HG03139 (cell line): Measurements from ENCODE around the gene AMZ1.
A peak's percentile ranks its signal among the peaks of the same experiment; 100 is the strongest.

ENCODE experiments used
- ATAC-seq: cut with Tn5 transposase; IDR thresholded peaks from one replicate; pipeline ENCODE4 v1.9.1; 2021; ENCODE audit not compliant: unreplicated experiment

AMZ1 gene, protein sequence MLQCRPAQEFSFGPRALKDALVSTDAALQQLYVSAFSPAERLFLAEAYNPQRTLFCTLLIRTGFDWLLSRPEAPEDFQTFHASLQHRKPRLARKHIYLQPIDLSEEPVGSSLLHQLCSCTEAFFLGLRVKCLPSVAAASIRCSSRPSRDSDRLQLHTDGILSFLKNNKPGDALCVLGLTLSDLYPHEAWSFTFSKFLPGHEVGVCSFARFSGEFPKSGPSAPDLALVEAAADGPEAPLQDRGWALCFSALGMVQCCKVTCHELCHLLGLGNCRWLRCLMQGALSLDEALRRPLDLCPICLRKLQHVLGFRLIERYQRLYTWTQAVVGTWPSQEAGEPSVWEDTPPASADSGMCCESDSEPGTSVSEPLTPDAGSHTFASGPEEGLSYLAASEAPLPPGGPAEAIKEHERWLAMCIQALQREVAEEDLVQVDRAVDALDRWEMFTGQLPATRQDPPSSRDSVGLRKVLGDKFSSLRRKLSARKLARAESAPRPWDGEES

GRCh38 chr7:2687881-2688318 lies at the start of gene AMZ1:
Gene AMZ1 (plus strand): TSS chr7:2688202. CDS start chr7:2700452, 12,250 bp downstream.
- no peak for ATAC-seq

GRCh38 chr7:2638224-2638991 lies 49.6 kb upstream of the AMZ1 start:
- ATAC-seq, result no peak

DNA sequence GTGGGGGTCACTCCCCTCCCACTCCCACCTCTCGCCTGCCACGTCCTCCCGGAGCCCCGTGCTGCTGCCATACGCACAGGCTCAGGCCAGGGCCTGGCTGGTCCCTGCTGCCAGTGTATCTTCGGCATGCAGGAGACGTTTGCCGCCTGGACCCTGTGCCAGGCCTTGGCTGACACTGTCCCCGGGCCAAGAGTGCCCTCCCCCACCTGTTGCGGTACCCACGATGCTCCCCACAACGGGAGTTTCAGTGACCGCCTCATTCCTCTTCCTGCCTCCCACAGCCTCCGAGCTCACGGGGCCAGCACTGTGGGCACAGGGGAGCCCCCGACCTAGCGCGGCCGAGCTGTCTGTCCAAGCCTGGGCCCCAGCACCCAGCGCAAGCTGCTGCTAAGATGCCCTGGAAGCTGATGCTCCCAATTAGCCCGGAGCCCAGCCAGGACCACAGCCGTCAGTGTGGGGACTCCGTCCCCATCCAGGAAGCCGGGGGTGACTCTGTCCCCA lies 48.8 kb upstream of the AMZ1 start:
- no peak for ATAC-seq

- no peak for ATAC-seq
Observed at GRCh38 chr7:2639695-2640481, 48.1 kb upstream of the AMZ1 start.

DNA sequence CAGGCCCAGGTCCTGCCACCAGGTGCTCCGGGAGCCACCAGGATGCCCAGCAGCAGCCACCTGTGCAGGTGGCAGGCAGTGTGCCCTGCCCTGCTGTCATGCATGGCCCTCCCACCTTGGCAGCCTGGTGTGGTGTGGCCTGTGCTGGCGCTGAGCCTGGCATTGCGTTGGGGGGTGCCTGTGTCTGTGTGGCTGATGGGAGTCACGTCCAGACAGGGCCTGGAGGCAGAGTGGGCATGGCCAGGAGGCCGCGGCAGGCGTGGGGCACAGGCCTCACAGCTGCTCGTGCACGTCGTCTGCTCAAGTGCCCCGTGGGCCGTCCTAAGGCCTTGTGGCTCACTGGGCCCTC lies 47.5 kb upstream of the AMZ1 start:
- ATAC-seq, result no peak

- ATAC-seq, result no peak
Observed at GRCh38 chr7:2640846-2641316, 47.1 kb upstream of the AMZ1 start.

- no peak for ATAC-seq
Observed at GRCh38 chr7:2641406-2642393, 46.3 kb upstream of the AMZ1 start.

DNA sequence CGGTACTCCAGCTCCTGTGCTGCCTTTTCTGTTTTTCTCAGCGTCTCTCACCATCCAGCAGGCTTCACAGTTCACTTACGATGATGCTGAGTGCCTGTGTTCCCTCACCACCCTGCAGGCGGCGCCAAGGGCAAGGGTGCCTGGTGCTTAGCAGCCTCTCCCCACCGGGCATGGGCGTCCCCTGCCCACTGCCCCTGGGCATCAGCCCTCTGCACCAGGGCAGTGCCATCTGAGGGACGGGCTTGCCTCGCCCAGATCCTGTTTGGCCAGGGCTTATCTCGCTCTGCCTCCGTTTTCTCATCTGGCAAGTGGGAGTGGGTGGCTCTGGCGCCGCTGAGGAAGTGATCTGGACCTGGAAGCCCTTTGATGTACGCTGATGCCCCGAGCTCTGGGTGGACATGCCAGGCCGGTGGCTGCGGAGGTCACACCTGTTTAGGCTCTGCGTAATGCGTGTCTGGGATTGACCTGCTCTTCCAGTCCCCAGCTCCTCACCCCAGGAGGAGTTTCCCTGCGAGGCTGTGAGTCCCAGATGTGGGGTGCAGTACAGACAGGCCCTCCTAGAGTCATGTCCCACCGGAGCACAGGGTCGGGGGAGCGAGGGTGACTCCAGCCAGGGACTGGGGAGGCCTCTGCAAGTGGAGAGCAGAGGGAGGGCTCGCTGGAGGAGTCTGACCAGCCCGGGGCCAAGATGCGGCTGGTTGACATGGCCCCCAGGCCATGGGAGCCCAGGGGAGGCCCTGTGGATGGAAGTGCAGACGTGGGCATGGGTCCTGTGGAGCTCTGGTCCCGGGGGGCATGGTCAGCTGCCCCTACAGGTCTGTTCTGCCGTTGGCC lies 44.4 kb upstream of the AMZ1 start:
- no peak for ATAC-seq

- ATAC-seq, result no peak
Observed at GRCh38 chr7:2644220-2644561, 43.8 kb upstream of the AMZ1 start.

- peak; percentile 26 for ATAC-seq
Observed at GRCh38 chr7:2644562-2645273, 43.3 kb upstream of the AMZ1 start.

GRCh38 chr7:2645274-2645868 lies 42.6 kb upstream of the AMZ1 start:
- ATAC-seq, result peak; percentile 52

- ATAC-seq, result no peak
Observed at GRCh38 chr7:2646336-2646679, 41.7 kb upstream of the AMZ1 start.

DNA sequence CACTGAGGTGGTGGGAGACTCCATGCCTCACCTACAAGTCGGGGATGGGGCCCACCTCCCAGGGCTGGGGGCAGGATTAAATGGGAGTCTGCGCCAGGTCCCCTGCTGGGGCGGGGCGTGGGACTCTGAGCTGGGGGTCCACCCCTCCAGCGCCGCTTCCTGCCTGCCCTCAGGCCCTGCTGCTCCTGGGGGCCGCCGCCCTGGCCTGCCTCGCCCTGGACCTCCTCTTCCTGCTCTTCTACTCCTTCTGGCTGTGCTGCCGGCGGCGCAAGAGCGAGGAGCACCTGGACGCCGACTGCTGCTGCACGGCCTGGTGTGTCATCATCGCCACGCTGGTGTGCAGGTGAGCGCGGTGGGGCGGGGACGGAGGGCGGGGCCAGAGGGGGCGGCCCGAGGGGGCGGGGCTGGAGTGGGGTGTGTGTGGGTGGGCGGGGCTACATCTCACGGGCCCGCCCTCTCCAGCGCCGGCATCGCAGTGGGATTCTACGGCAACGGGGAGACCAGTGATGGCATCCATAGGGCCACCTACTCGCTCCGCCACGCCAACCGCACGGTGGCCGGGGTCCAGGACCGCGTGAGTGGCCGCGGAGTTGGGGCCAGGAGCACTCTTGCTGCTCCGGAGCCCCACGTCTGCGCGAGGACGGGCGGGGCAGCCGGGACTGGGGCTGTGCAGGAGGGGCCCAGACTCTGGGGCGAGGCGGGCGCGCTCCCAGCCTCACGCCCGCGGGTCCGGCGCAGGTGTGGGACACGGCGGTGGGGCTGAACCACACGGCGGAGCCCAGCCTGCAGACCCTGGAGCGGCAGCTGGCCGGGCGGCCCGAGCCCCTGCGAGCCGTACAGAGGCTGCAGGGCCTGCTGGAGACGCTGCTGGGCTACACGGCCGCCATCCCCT lies 41.1 kb upstream of the AMZ1 start:
- ATAC-seq, result no peak

- ATAC-seq, result no peak
Observed at GRCh38 chr7:2647594-2648172, 40.3 kb upstream of the AMZ1 start.

- ATAC-seq, result no peak
Observed at GRCh38 chr7:2649139-2649838, 38.7 kb upstream of the AMZ1 start.

GRCh38 chr7:2649991-2650390 lies 38.0 kb upstream of the AMZ1 start:
- ATAC-seq, result no peak
